Effector CD4-positive, alpha-beta T cell (primary cell): ENCODE measurements around the gene RNF217.

Experiments used
- DNase-seq: peaks from one replicate; pipeline ENCODE4 v3.0.0-alpha.2; 2020

RNF217 gene

GRCh38 chr6:124991764-124992295, 29.6 kb downstream of the RNF217 start:
- no peak for DNase-seq

GRCh38 chr6:124993327-124993726, 31.1 kb downstream of the RNF217 start:
- DNase-seq, result no peak

DNA sequence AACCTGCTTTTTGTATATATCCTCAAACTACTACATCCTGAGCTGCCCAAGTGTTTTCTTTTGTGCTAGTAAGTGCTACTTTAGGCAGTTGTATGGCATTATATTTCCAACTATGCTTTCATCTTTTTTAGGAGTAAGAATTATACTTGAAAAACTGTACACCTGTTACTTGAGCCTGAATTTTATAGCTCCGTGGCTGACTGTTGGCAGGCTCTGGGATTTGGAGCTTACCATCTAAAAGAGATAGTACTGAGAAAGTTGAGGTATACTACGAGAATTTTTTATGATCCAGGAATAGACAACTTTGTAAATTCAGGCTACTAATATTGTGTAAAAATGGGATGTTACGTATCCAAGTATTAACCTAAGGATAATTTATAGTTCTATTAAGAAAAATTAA, 32.4 kb downstream of the RNF217 start:
- no peak for DNase-seq

GRCh38 chr6:124995131-124995530, 32.9 kb downstream of the RNF217 start:
- DNase-seq, result no peak

GRCh38 chr6:124995645-124996325, 33.5 kb downstream of the RNF217 start:
- no peak for DNase-seq

- DNase-seq, result no peak
Measured at GRCh38 chr6:124996411-124996810, 34.2 kb downstream of the RNF217 start.

DNA sequence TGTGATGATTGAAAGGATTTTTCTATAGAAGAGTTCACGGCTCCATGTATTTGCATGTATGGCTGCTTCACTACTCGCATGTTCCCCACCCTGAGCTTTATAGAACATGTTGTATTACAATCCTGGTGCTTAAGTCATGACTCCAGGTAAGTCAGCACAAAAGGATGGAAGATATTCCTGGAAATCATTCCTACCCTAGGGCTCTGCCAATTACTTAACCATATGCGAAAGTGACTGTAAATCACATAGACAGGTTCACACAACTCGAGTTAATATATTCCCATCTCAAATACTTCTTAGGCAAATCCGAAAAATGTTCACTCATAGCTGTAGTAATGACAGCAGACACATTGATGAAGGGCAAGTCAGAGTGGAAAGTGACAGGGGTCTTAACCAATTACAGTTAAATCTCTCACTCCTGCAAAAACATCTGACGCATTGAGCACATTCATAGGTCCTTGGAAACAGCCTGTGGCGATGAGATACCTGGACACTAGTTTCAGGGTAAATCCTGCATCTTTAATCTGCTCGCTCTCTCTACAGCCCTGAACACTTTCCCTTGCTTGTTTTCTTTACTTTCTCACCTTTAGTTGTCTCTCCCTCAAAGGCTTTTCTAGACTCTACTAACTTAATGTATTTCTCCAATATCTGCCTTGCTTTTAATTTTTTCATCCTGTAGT, 35.1 kb downstream of the RNF217 start:
- DNase-seq, result no peak

DNA sequence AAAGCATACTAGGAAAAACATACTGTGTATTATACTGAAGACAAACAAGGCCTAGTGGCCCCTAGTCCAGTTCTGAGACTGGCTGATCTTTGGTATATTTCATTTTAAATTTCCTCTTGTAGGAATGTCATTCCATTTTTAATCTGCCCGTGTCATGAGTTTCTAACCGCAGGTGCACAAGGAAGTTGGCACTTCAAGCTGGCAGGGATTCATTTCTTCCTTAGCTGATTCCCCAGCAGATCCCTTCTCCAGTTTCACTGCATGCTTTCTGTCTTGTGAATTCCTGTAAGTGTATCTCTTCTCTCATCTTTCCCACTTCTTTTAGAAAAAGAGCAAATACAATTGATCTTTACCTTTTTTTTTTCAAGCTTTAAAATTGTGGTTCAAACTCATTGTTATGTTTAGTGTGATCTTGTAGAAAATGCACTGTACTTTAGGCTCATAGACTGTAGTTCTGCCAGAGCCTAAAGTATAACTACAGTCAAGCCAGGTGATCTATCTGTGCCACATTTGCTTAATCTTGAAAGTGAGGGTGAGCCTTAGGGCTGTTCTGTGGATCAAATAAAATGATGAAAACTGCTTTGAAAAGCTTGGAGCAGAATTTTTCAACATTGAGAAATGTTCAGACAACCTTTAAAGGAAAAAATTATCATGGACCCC, 37.0 kb downstream of the RNF217 start:
- no peak for DNase-seq

- no peak for DNase-seq
Measured at GRCh38 chr6:125001684-125002405, 39.6 kb downstream of the RNF217 start.

GRCh38 chr6:125002406-125002741, 40.1 kb downstream of the RNF217 start:
- no peak for DNase-seq

DNA sequence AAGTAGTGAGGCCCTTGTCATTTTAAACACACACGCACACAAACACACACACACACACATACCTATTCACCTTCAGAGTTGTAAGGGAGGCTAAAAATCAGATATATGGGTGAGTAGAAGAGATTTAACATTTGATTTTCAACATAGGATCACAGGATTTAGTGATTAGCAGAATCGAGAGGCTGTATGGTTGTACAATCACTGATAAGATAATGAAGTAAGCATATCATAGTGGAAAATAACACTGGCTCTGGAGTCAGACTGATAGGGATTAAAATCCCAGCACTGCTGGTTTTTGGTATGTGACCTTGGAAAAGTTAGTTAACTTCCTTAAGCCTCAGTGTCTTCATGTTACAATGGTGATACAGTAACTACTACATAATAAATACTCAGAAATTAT, 40.8 kb downstream of the RNF217 start:
- no peak for DNase-seq

GRCh38 chr6:125004198-125004597, 42.0 kb downstream of the RNF217 start:
- DNase-seq, result no peak

- DNase-seq, result no peak
Measured at GRCh38 chr6:125004797-125005595, 42.8 kb downstream of the RNF217 start.

DNA sequence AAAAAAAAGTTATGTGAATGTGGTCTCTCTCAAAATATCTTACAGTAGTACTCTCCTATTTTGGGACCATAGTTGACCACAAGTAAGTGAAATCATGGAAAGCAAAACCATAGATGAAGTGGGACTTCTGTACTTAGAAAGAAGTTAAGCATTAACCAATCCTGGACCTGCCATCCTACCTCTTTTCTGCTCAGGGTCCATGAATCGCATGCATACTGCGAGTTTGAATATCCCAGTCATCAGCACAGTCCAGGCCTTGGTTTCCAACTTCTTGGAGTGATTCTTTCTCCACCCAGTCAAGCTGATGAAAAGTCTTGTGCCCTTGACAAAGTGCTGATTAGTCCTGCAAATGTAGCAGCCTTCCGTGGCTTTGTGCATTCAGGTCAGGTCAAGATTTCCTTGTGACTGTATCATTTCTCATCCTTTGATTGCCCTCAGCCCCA, 46.0 kb downstream of the RNF217 start:
- DNase-seq, result no peak

GRCh38 chr6:125008957-125009356, 46.7 kb downstream of the RNF217 start:
- DNase-seq, result no peak

DNA sequence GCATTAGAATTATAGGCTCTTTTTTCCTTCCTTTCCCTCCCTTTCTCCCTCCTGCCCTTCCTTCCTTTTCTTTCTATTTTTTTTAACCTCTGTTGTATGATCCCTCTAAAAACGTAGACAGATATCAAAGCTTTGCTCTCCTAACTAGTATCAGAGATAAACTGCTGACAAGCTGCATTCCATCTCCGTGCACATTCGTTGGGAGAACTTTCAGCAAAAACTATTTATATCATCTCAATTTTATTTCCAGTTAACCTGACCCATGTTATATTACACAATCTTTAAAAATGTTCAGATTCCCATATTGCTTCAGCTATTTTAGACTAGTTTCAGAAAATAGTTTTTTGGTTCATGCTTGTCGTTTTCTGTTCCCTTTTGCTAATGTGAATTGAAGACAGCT, 47.3 kb downstream of the RNF217 start:
- no peak for DNase-seq

GRCh38 chr6:125013938-125014660, 51.9 kb downstream of the RNF217 start:
- DNase-seq, result no peak

DNA sequence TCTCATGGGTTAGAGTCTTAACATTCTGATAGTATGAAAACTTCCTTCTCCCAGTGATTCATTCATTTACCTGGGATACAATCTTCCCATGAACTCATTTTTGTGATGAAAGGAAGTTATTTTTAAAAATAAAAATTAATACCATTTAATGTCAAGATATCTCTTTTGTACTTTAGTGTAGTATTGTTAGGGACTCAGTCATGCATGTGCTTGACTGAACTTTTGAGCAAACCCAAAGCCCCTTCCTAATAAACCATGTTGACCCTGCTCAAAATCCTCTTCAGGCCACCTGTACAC, 52.4 kb downstream of the RNF217 start:
- no peak for DNase-seq

- no peak for DNase-seq
Measured at GRCh38 chr6:125015152-125015551, 52.9 kb downstream of the RNF217 start.

- no peak for DNase-seq
Measured at GRCh38 chr6:125018136-125018535, 55.9 kb downstream of the RNF217 start.

- DNase-seq, result no peak
Measured at GRCh38 chr6:125019281-125019680, 57.0 kb downstream of the RNF217 start.

DNA sequence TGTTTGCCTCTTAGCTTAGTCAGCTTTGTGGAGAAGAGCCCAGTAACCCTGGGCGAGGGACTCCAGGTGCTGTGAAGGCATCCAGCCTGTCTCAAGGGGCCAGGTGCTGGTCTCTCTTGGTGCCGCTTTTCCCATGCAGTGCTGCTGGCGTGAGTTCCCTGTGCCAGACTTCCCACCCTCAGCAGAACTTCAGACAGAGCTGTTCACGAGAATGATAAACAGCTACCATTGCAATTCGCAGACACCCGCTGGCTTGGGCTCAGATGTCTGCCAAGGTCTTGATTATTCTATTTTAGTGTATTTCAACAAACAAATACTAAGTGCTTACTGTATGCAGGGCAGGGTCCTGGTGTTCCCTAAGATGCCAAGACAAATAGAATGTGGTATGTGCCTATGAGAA, 57.7 kb downstream of the RNF217 start:
- no peak for DNase-seq
